HG03469 (cell line): Measurements from ENCODE around the gene RALGAPA1.
"Not testable (repeated sequence)": the region's sequence is repeated elsewhere in the genome, so short reads cannot be mapped to it uniquely, and the experiment has no call there.

ENCODE experiments used
- ATAC-seq: cut with Tn5 transposase; IDR thresholded peaks from one replicate; pipeline ENCODE4 v1.9.1; 2021; ENCODE audit warnings: mild to moderate bottlenecking, moderate library complexity, moderate number of reproducible peaks; ENCODE audit not compliant: unreplicated experiment

Gene RALGAPA1

GRCh38 chr14:35808638-35809563, at the start of gene RALGAPA1:
Gene RALGAPA1, minus strand, starts transcription at chr14:35809295. Its CDS starts 460 bp downstream, at chr14:35808835.
- ATAC-seq: peak; percentile 94

GRCh38 chr14:35858521-35859209, 49.6 kb upstream of the RALGAPA1 start:
- no peak for ATAC-seq

GRCh38 chr14:35855876-35856481, 46.9 kb upstream of the RALGAPA1 start:
- peak; percentile 95 for ATAC-seq

GRCh38 chr14:35854696-35855270, 45.7 kb upstream of the RALGAPA1 start:
- no peak for ATAC-seq

GRCh38 chr14:35853225-35853624, 44.1 kb upstream of the RALGAPA1 start:
- ATAC-seq: no peak

GRCh38 chr14:35851823-35852222, 42.7 kb upstream of the RALGAPA1 start:
- no peak for ATAC-seq

GRCh38 chr14:35849122-35849521, 40.0 kb upstream of the RALGAPA1 start:
- ATAC-seq: no peak

- no peak for ATAC-seq
These were observed 38.5 kb upstream of the RALGAPA1 start for GRCh38 chr14:35847636-35848035.

GRCh38 chr14:35844494-35844893, 35.4 kb upstream of the RALGAPA1 start:
- ATAC-seq: no peak

GRCh38 chr14:35842245-35842644, 33.1 kb upstream of the RALGAPA1 start:
- ATAC-seq: not testable (repeated sequence)

- not testable (repeated sequence) for ATAC-seq
These were observed 32.6 kb upstream of the RALGAPA1 start for GRCh38 chr14:35841704-35842103.

- no peak for ATAC-seq
These were observed 26.3 kb upstream of the RALGAPA1 start for GRCh38 chr14:35835208-35835982.

- no peak for ATAC-seq
These were observed 20.4 kb upstream of the RALGAPA1 start for GRCh38 chr14:35829449-35829848.

GRCh38 chr14:35827678-35828472, 18.8 kb upstream of the RALGAPA1 start:
- ATAC-seq: no peak

- ATAC-seq: no peak
These were observed 17.9 kb upstream of the RALGAPA1 start for GRCh38 chr14:35826952-35827416.

GRCh38 chr14:35826218-35826951, 17.3 kb upstream of the RALGAPA1 start, which contains the start of gene BRMS1L:
Gene BRMS1L, plus strand, starts transcription at chr14:35826338. Its CDS starts 179 bp downstream, at chr14:35826517.
- peak; percentile 97 for ATAC-seq

GRCh38 chr14:35825968-35826217, 16.8 kb upstream of the RALGAPA1 start:
- ATAC-seq: no peak

GRCh38 chr14:35824446-35825165, 15.5 kb upstream of the RALGAPA1 start:
- not testable (repeated sequence) for ATAC-seq
